NB4 (cell line): ENCODE results near the gene PRKD3.

ENCODE experiments used
- POLR2A ChIP-seq: IDR thresholded peaks from 2 replicates; pipeline ENCODE4 v1.6.1; 2011; ENCODE audit warnings: mild to moderate bottlenecking; ENCODE audit not compliant: insufficient read length; ENCODE audit errors: extremely low read depth
- TF ChIP-seq, protein P1 (sequence below): IDR thresholded peaks from one replicate; pipeline ENCODE4 v1.5.1; 2012; ENCODE audit warnings: low read depth, low read length
- TF ChIP-seq, protein P2 (sequence below): IDR thresholded peaks from 2 replicates; pipeline ENCODE4 v1.6.1; 2011; ENCODE audit warnings: low read depth, low read length

DNA sequence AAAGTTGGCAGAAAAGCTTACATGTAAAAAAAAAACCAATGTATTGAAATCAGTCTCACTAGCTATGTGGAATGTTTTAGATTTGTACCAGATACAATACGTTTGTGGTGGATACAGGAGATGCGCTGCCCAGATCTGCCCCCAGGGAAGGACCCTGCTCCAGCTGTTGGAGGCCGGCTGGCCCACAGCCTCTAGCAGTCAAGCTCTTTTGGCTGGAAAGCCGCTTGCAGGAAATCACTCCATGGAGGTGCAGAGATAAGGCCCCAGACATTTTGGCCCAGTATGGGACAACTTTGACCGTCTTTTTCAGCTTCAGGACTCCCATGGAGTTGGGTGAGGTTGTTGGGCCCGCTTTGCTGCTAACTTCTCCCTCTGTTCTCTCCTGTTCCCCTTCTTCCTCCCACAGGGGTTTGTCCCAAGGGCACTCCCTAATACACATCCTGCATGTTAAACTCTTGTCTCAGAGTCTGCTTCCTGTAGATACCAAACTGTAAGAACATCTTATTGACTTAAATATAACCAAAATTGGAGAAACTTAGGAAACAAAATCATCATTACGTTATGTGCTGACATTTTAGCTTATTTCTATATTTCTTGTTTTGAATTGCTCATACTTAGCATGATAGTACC lies 18.1 kb upstream of the PRKD3 start:
- TF ChIP-seq, protein P1, sequence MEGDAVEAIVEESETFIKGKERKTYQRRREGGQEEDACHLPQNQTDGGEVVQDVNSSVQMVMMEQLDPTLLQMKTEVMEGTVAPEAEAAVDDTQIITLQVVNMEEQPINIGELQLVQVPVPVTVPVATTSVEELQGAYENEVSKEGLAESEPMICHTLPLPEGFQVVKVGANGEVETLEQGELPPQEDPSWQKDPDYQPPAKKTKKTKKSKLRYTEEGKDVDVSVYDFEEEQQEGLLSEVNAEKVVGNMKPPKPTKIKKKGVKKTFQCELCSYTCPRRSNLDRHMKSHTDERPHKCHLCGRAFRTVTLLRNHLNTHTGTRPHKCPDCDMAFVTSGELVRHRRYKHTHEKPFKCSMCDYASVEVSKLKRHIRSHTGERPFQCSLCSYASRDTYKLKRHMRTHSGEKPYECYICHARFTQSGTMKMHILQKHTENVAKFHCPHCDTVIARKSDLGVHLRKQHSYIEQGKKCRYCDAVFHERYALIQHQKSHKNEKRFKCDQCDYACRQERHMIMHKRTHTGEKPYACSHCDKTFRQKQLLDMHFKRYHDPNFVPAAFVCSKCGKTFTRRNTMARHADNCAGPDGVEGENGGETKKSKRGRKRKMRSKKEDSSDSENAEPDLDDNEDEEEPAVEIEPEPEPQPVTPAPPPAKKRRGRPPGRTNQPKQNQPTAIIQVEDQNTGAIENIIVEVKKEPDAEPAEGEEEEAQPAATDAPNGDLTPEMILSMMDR = no peak
- TF ChIP-seq POLR2A = no peak
- TF ChIP-seq, protein P2, sequence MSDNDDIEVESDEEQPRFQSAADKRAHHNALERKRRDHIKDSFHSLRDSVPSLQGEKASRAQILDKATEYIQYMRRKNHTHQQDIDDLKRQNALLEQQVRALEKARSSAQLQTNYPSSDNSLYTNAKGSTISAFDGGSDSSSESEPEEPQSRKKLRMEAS = no peak
